IMR-90 (cell line): Measurements from ENCODE around the gene STEAP3. TPM values are rescaled to one million over a fixed set of nuclear protein-coding genes. Genes with fewer than 3 reads are reported as not detected.

ENCODE experiments used
- ATAC-seq: fragments of 200-7000 bp; cut with Tn5 transposase; 2 replicates; pipeline ENCODE4 v1.9.1; 2020; ENCODE audit warnings: low read depth, mild to moderate bottlenecking, moderate library complexity
- BruUV-seq: library from RNA; stranded (reverse); fragments of 400-500 nt; replicated peaks from 2 replicates; lab custom pipeline; 2021; lab: Mats Ljungman, UMichigan
- CTCF ChIA-PET: fragments of 300-600 bp; formaldehyde crosslinking; extraction: SDS; loops from one replicate; lab custom pipeline; 2021; ENCODE audit warnings: antibody characterized with exemption; lab: Yijun Ruan, JAX
- POLR2A ChIA-PET: fragments of 300-600 bp; sonication (Branson Sonifier 250); formaldehyde crosslinking; loops from one replicate; lab custom pipeline; 2022; ENCODE audit warnings: antibody characterized with exemption; ENCODE audit not compliant: unreplicated experiment; lab: Charles Lee
- DNase-seq: peaks from one replicate; pipeline ENCODE4 v3.0.0; 2013
- H2AFZ ChIP-seq: replicated peaks from 2 replicates; pipeline ENCODE3; 2013; ENCODE audit warnings: low read length, mild to moderate bottlenecking; ENCODE audit not compliant: poor library complexity
- H2AK5ac ChIP-seq: 2 replicates; pipeline ENCODE4 v1.6.1; 2013; ENCODE audit warnings: low read depth, low read length, inconsistent platforms
- H2AK9ac ChIP-seq: replicated peaks from 2 replicates; pipeline ENCODE3; 2013; ENCODE audit warnings: mild to moderate bottlenecking, low read depth, low read length, moderate library complexity; ENCODE audit not compliant: poor library complexity
- H2BK120ac ChIP-seq: 2 replicates; pipeline ENCODE4 v1.6.1; 2013; ENCODE audit warnings: low read depth, low read length, inconsistent platforms
- H2BK15ac ChIP-seq: 3 replicates; pipeline ENCODE4 v1.6.1; 2013; ENCODE audit warnings: low read depth, low read length, inconsistent platforms
- H2BK20ac ChIP-seq: 2 replicates; pipeline ENCODE4 v1.6.1; 2013; ENCODE audit warnings: low read depth, mild to moderate bottlenecking, inconsistent platforms, low read length, moderate library complexity
- H2BK5ac ChIP-seq: 2 replicates; pipeline ENCODE4 v1.6.1; 2013; ENCODE audit warnings: mild to moderate bottlenecking, low read depth, low read length, inconsistent platforms; ENCODE audit not compliant: poor library complexity, severe bottlenecking
- H3K14ac ChIP-seq: replicated peaks from 2 replicates; pipeline ENCODE4 v1.6.1; 2013; ENCODE audit warnings: low read depth, low read length, inconsistent platforms
- H3K18ac ChIP-seq: 2 replicates; pipeline ENCODE4 v1.6.1; 2013; ENCODE audit warnings: low read depth, low read length, control low read depth
- H3K23ac ChIP-seq: 2 replicates; pipeline ENCODE4 v1.6.1; 2013; ENCODE audit warnings: low read depth, low read length, inconsistent platforms
- H3K27ac ChIP-seq: 2 replicates; pipeline ENCODE4 v1.5.1; 2013; ENCODE audit warnings: mild to moderate bottlenecking, control low read depth, low read length; ENCODE audit not compliant: insufficient read depth
- H3K27me3 ChIP-seq: 2 replicates; pipeline ENCODE4 v1.6.1; 2013; ENCODE audit warnings: low read length; ENCODE audit not compliant: control insufficient read depth, insufficient read depth
- H3K36me3 ChIP-seq: 2 replicates; pipeline ENCODE4 v1.6.1; 2013; ENCODE audit warnings: low read length, mixed read lengths; ENCODE audit not compliant: control insufficient read depth, insufficient read depth
- H3K4ac ChIP-seq: 2 replicates; pipeline ENCODE4 v1.6.1; 2013; ENCODE audit warnings: low read depth, low read length, inconsistent platforms
- H3K4me1 ChIP-seq: 2 replicates; pipeline ENCODE4 v1.6.1; 2013; ENCODE audit warnings: low read length, mixed read lengths; ENCODE audit not compliant: control insufficient read depth, insufficient read depth
- H3K4me2 ChIP-seq: 2 replicates; pipeline ENCODE4 v1.6.1; 2013; ENCODE audit warnings: low read depth, mild to moderate bottlenecking, control low read depth, low read length, moderate library complexity
- H3K4me3 ChIP-seq: 2 replicates; pipeline ENCODE4 v1.5.1; 2013; ENCODE audit warnings: low read depth, mild to moderate bottlenecking, control low read depth, low read length, moderate library complexity; ENCODE audit not compliant: insufficient read depth
- H3K56ac ChIP-seq: 2 replicates; pipeline ENCODE4 v1.6.1; 2013; ENCODE audit warnings: low read length, inconsistent platforms; ENCODE audit not compliant: insufficient read depth; ENCODE audit errors: extremely low read depth
- H3K79me1 ChIP-seq, 2 experiments: 2 replicates each; pipeline ENCODE4 v1.6.1; 2013; ENCODE audit warnings: low read length in 2 of 2, inconsistent platforms in 1 of 2, low read depth in 1 of 2
- H3K9ac ChIP-seq: 2 replicates; pipeline ENCODE4 v1.6.1; 2013; ENCODE audit warnings: low read depth, low read length, control low read depth
- H3K9me1 ChIP-seq: 2 replicates; pipeline ENCODE4 v1.6.1; 2013; ENCODE audit warnings: low read length, inconsistent platforms; ENCODE audit not compliant: insufficient read depth
- H3K9me3 ChIP-seq: 2 replicates; pipeline ENCODE4 v1.6.1; 2013; ENCODE audit warnings: low read length; ENCODE audit not compliant: control insufficient read depth, insufficient read depth
- H4K20me1 ChIP-seq: 2 replicates; pipeline ENCODE4 v1.6.1; 2013; ENCODE audit warnings: low read length, inconsistent platforms; ENCODE audit not compliant: insufficient read depth
- H4K5ac ChIP-seq: 2 replicates; pipeline ENCODE4 v1.6.1; 2013; ENCODE audit warnings: mild to moderate bottlenecking, low read depth, low read length, control low read depth
- H4K8ac ChIP-seq, 2 experiments: 2 replicates each; pipeline ENCODE4 v1.6.1; 2013; ENCODE audit warnings: low read depth in 2 of 2, low read length in 2 of 2, control low read depth in 1 of 2, inconsistent platforms in 1 of 2
- H4K91ac ChIP-seq: 2 replicates; pipeline ENCODE4 v1.6.1; 2013; ENCODE audit warnings: low read depth, low read length, inconsistent platforms; ENCODE audit not compliant: insufficient read depth
- BHLHE40 ChIP-seq: fragments of 150-350 bp; IDR thresholded peaks from 2 replicates; pipeline ENCODE4 v1.6.1; 2016; ENCODE audit warnings: mild to moderate bottlenecking, low read depth, low read length
- CHD1 ChIP-seq: IDR thresholded peaks from 2 replicates; pipeline ENCODE4 v1.6.1; 2012; ENCODE audit warnings: low read depth, low read length, improper control_type of control experiment
- CTCF ChIP-seq: conservative IDR thresholded peaks from 2 replicates; pipeline ENCODE4 v1.5.1; 2012; ENCODE audit warnings: mild to moderate bottlenecking, low read depth, low read length, improper control_type of control experiment
- FOS ChIP-seq: fragments of 150-350 bp; IDR thresholded peaks from 2 replicates; pipeline ENCODE4 v1.6.1; 2016; ENCODE audit warnings: low read depth, low read length
- MXI1 ChIP-seq: IDR thresholded peaks from 2 replicates; pipeline ENCODE4 v1.6.1; 2012; ENCODE audit warnings: low read depth, mild to moderate bottlenecking, low read length, moderate library complexity, borderline replicate concordance
- NFE2L2 ChIP-seq: fragments of 150-350 bp; IDR thresholded peaks from 2 replicates; pipeline ENCODE4 v1.6.1; 2016; ENCODE audit warnings: low read depth, mild to moderate bottlenecking, low read length
- RAD21 ChIP-seq: IDR thresholded peaks from 2 replicates; pipeline ENCODE4 v1.6.1; 2012; ENCODE audit warnings: low read length, improper control_type of control experiment
- RCOR1 ChIP-seq: IDR thresholded peaks from 2 replicates; pipeline ENCODE4 v1.6.1; 2012; ENCODE audit warnings: mild to moderate bottlenecking, low read length, improper control_type of control experiment; ENCODE audit not compliant: insufficient replicate concordance
- RFX5 ChIP-seq: IDR thresholded peaks from 2 replicates; pipeline ENCODE4 v1.8.0; 2012; ENCODE audit warnings: low read depth, mild to moderate bottlenecking, low read length, moderate library complexity
- SMC3 ChIP-seq: fragments of 150-350 bp; IDR thresholded peaks from 2 replicates; pipeline ENCODE4 v1.6.1; 2016; ENCODE audit warnings: low read depth, mild to moderate bottlenecking, antibody characterized with exemption, low read length, moderate library complexity
- USF2 ChIP-seq: fragments of 150-350 bp; IDR thresholded peaks from 2 replicates; pipeline ENCODE4 v1.6.1; 2017; ENCODE audit warnings: mild to moderate bottlenecking, antibody characterized with exemption, low read length, low read depth
- WGBS, 2 experiments: methylation state at CpG; one replicate each; pipeline versions ENCODE4 v1.1.5 to v1.1.7; 2013; ENCODE audit warnings: missing lambda C conversion rate in 2 of 2; ENCODE audit not compliant: insufficient read length in 1 of 2; ENCODE audit errors: extremely low coverage in 2 of 2; 5-methylcytosine and 5-hydroxymethylcytosine counted together
- dilution Hi-C: fragments of 300-500 bp; cut with HindIII; formaldehyde crosslinking; loops from one replicate; pipeline ENCODE4 v1.14.3; 2018; ENCODE audit warnings: low sequenced_read_pairs; ENCODE audit not compliant: unreplicated experiment
- in situ Hi-C: fragments of 300-500 bp; cut with MboI; formaldehyde crosslinking; loops from 3 replicates; pipeline ENCODE4 v1.14.3; 2019; ENCODE audit warnings: low sequenced_read_pairs, inconsistent platforms, mixed read lengths
- intact Hi-C: fragments of 100-400 bp; cut with micrococcal nuclease; formaldehyde crosslinking; loops from 2 replicates; pipeline ENCODE4 v1.10.0; 2022
- polyA plus RNA-seq, 3 experiments: library from polyadenylated mRNA; depleted of rRNA; stranded (reverse); fragments of >200 nt; gene quantifications; 2 replicates each; pipeline ENCODE4 v1.2.3, GENCODE V29; 2012; ENCODE audit warnings: low replicate concordance in 1 of 3
- total RNA-seq: library from RNA; depleted of rRNA; stranded (reverse); fragments of >200 nt; gene quantifications from 2 replicates; pipeline ENCODE4 v1.2.3, GENCODE V29; 2012

STEAP3 gene
- total and polyA plus RNA-seq, 2 of the 4 experiments (the other 2 are of a cell fraction), result 19.4 to 43.9 TPM

GRCh38 chr2:119221609-119222008 lies 2.0 kb upstream of the STEAP3 start:
- Histone ChIP-seq H3K9ac (no peak overlapping the region), H3K56ac (no peak overlapping the region), H3K4me3 (no peak overlapping the region), H3K79me1 (peaks cover 0 to 13% of the 10 kb centered on the region in 2 experiments; a peak in 1 of 4 replicates), H3K4me2 (no peak overlapping the region), H2AK9ac (no peak overlapping the region), H3K14ac (no peak overlapping the region), H3K36me3 (no peaks in the 10 kb centered on the region), H3K18ac (no peak overlapping the region), H3K4ac (no peak overlapping the region), H4K5ac (no peak overlapping the region), H2BK120ac (no peak overlapping the region), H2AK5ac (0 out of 2 replicates have a peak overlapping the region, but pooled peaks have one; percentile 16), H3K27ac (no peak overlapping the region), H4K20me1 (no peaks in the 10 kb centered on the region), H3K9me3 (no peaks in the 10 kb centered on the region), H2BK20ac (no peak overlapping the region), H3K9me1 (peaks cover 3% of the 10 kb centered on the region; the same call in 1 of the 2 replicates), H2BK5ac (no peak overlapping the region), H3K23ac (no peak overlapping the region), H4K8ac (no peak overlapping the region), H2AFZ (no peak overlapping the region), H3K27me3 (peaks cover 1% of the 10 kb centered on the region; the same call in 1 of the 2 replicates), H2BK15ac (no peak overlapping the region), H3K4me1 (peaks cover 19% of the 10 kb centered on the region), H4K91ac (no peak overlapping the region)
- intact Hi-C loops (loop anchor here (5.0 kb wide), 1 partner anchor 146 kb away; the partner anchor contains the start of genes C2orf76 and DBI), in situ Hi-C loops (no loop called here), dilution Hi-C loops (no loop called here)
- WGBS, 2 experiments, result 90% methylated on average over 2 of the region's 5 CpGs; no CpG with 5 or more reads in 1 of the 2 experiments
- POLR2A ChIA-PET, result no interaction called here
- no peak for ATAC-seq
- no peak for DNase-seq
- TF ChIP-seq RCOR1, result no peak
- no peak for TF ChIP-seq USF2
- TF ChIP-seq NFE2L2, result no peak
- no peak for TF ChIP-seq CTCF
- no peak for TF ChIP-seq MXI1
- no peak for TF ChIP-seq CHD1
- TF ChIP-seq FOS, result no peak
- TF ChIP-seq RFX5, result no peak
- TF ChIP-seq RAD21, result no peak
- TF ChIP-seq BHLHE40, result no peak
- no peak for TF ChIP-seq SMC3
- CTCF ChIA-PET, result no interaction called here
- BruUV-seq, result no TSS peak
